Retinal pigment epithelial cell (primary cell): Measurements from ENCODE around the gene SLC7A10.
A peak's percentile ranks its signal among the peaks of the same experiment; 100 is the strongest.

Experiments
- DNase-seq: peaks from one replicate; pipeline ENCODE4 v3.0.0-alpha.2; 2010; ENCODE audit warnings: low read depth
- H3K4me3 ChIP-seq: 2 replicates; pipeline ENCODE4 v1.5.1; 2011; ENCODE audit warnings: mild to moderate bottlenecking, low read length, control low read depth, moderate library complexity
- TF ChIP-seq, protein P1 (sequence below): conservative IDR thresholded peaks from 2 replicates; pipeline ENCODE4 v1.5.1; 2011; ENCODE audit warnings: low read depth, low read length, control low read depth, inconsistent platforms

SLC7A10 gene

DNA sequence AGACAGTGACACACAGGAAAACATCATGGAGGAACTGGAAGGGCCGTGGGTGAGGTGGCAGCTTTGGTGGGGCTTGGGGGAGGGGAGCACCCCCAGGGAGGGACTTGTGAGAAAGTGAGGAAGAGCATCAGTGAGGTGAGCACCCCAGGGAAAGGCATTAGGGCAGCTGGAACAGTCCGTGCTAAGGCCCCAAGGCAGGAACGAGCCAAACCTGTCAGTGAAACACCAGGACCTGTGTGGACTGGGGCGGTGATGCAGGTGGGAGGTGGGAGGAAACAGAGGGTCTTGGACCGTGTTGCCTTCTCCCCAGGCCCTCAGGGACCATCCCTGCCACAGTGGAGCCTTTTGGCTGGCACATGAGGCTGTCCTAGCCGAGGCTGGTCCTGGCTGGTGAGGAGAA, 17.3 kb upstream of the SLC7A10 start:
- no peak for DNase-seq
- no peak overlapping the region for H3K4me3 ChIP-seq
- TF ChIP-seq, protein P1, sequence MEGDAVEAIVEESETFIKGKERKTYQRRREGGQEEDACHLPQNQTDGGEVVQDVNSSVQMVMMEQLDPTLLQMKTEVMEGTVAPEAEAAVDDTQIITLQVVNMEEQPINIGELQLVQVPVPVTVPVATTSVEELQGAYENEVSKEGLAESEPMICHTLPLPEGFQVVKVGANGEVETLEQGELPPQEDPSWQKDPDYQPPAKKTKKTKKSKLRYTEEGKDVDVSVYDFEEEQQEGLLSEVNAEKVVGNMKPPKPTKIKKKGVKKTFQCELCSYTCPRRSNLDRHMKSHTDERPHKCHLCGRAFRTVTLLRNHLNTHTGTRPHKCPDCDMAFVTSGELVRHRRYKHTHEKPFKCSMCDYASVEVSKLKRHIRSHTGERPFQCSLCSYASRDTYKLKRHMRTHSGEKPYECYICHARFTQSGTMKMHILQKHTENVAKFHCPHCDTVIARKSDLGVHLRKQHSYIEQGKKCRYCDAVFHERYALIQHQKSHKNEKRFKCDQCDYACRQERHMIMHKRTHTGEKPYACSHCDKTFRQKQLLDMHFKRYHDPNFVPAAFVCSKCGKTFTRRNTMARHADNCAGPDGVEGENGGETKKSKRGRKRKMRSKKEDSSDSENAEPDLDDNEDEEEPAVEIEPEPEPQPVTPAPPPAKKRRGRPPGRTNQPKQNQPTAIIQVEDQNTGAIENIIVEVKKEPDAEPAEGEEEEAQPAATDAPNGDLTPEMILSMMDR: no peak

DNA sequence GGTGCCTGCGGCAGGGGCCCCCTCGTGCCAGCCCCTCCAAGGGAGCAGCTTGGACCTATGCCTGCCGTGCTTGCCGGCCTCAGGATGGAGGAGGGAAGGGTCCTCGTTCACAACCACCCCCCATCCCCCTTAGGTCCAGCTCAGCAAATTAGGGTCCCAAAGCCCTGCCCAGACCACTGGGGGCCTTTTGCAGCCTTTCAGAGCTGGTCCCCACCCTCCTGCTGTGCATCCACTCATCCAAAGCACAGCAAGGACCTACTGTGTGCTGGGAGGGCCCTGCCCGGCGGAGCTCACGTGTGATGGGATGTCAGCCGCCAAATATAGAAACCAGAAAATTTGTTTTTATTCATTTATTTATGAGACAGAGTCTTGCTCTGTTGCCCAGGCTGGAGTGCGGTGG, 16.5 kb upstream of the SLC7A10 start:
- no peak overlapping the region for H3K4me3 ChIP-seq
- no peak for DNase-seq
- TF ChIP-seq, protein P1: no peak

- DNase-seq: no peak
- H3K4me3 ChIP-seq: no peak overlapping the region
- TF ChIP-seq, protein P1: peak; percentile 53
These were observed 16.0 kb upstream of the SLC7A10 start for GRCh38 chr19:33241530-33242101.

DNA sequence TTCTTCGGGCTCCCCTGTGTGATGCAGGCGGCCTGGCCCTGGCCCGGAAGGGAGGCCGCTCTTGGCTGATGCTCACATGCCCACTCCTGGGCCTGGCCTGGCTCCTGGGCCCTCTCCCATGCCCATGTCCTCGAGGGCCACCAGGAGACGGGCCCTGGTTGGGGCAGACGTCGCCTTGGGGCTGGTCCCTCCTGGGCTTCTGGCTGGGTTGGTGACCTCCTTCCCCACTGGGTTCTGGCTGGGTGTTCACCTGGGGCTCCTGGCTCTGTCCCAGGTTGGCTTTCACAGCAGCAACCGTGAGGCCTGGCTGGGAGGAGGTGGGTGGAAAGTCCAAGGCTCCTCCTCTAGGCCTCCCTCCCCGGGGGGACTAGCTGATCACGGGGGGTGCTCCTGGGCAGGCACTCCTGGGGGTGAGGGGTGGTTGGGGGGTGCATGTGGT, 15.5 kb upstream of the SLC7A10 start:
- DNase-seq: no peak
- TF ChIP-seq, protein P1: no peak
- H3K4me3 ChIP-seq: no peak overlapping the region

DNA sequence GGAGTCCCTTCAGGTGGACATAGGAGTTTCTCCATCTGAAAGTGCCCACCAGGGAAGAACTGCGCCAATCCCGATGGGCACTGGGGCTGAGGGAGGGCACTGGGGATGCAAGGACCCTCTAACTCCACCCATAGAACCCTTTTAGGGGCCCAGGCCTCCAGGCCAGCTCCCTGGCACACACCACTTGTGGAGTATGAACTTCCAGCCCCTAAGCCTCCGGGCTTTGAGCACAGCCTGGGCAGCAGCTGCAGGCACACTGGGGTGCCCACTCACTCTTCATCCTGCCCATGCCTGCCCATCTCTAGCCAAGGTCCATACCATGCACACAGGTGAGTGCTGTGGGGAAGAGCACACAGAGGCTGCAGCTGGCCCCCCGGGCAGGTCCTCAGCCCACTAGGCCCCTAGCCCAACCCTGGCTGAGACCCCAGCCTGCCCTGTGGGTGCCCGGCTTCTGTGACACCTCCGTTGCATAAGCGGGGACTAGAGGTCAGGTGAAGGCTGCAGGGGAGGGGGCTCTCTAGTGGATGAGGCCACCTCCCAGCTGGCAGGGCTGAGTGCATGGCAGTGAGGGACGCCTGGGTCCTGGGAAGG, 14.6 kb upstream of the SLC7A10 start:
- DNase-seq: no peak
- TF ChIP-seq, protein P1: no peak
- H3K4me3 ChIP-seq: no peak overlapping the region

GRCh38 chr19:33239223-33239975, 13.7 kb upstream of the SLC7A10 start:
- TF ChIP-seq, protein P1: no peak
- DNase-seq: no peak
- H3K4me3 ChIP-seq: no peak overlapping the region
